Measurements from ENCODE around the gene ACVR1B.

Gene ACVR1B

GRCh38 chr12:51953864-51954263, 2.4 kb downstream of the ACVR1B start:
- TF ChIP-seq, protein P1, sequence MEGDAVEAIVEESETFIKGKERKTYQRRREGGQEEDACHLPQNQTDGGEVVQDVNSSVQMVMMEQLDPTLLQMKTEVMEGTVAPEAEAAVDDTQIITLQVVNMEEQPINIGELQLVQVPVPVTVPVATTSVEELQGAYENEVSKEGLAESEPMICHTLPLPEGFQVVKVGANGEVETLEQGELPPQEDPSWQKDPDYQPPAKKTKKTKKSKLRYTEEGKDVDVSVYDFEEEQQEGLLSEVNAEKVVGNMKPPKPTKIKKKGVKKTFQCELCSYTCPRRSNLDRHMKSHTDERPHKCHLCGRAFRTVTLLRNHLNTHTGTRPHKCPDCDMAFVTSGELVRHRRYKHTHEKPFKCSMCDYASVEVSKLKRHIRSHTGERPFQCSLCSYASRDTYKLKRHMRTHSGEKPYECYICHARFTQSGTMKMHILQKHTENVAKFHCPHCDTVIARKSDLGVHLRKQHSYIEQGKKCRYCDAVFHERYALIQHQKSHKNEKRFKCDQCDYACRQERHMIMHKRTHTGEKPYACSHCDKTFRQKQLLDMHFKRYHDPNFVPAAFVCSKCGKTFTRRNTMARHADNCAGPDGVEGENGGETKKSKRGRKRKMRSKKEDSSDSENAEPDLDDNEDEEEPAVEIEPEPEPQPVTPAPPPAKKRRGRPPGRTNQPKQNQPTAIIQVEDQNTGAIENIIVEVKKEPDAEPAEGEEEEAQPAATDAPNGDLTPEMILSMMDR (IDR thresholded peaks at IDR 0.05) = no peak
- peak overlapping the region; percentile 93 to 95 for H3K27ac ChIP-seq
- peak; percentile 14 for DNase-seq (ENCODE audit: low spot score)
- peak overlapping the region; percentile 99 for H3K4me3 ChIP-seq

- peak; percentile 12 for DNase-seq (ENCODE audit: low spot score)
- TF ChIP-seq, protein P1 (IDR thresholded peaks at IDR 0.05) = no peak
- H3K4me3 ChIP-seq = peak overlapping the region; percentile 99
- H3K27ac ChIP-seq = peak overlapping the region; percentile 93 to 95
These were observed 3.3 kb downstream of the ACVR1B start for GRCh38 chr12:51954561-51955361.

GRCh38 chr12:51955702-51956101, 4.2 kb downstream of the ACVR1B start:
- TF ChIP-seq, protein P1 (IDR thresholded peaks at IDR 0.05) = no peak
- H3K27ac ChIP-seq = peak overlapping the region; percentile 10 to 17

DNA sequence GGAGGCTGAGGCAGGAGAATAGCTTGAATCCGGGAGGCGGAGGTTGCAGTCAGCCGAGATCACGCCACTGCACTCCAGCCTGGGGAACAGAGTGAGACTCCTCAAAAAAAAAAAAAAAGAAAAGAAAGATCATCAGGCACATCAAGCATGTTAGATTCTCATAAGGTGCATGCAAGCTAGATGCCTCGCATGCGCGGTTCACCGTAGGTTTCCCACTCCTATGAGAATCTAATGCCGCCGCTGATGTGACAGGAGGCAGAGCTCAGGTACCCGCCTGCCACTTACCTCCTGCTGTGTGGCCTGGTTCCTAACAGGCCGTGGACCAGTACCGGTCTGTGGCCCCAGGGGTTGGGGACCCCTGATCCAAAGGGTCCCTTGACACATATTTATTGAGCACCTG, 7.0 kb downstream of the ACVR1B start:
- TF ChIP-seq, protein P1 (IDR thresholded peaks at IDR 0.05) = no peak
- Histone ChIP-seq H3K27ac (no peak overlapping the region), H3K4me3 (no peak overlapping the region)
- peak; percentile 38 for DNase-seq (ENCODE audit: low spot score)

More at GRCh38 chr12:51955702-51956101, 4.2 kb downstream of the ACVR1B start:
- H3K4me3 ChIP-seq = no peak overlapping the region
- peak; percentile 31 for DNase-seq (ENCODE audit: low spot score)

DNA sequence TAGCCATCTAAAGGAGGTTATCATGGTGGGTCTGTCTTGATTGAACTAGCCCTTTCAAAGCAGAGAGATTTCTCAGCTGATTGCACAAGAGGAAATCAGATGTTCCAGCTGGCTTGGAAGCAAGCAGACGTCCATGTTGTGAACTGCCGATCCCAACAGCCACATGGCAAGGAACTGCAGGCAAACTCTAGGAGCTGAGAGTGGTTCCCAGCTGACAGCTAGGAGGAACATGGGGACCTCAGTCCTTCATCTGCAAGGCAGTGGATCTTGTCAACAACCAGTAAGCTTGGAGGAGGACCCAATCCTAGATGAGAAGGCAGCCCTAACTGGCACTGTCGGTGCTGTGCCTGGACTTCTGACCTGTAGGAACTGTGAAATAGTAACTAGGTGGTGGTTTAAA, 7.7 kb downstream of the ACVR1B start:
- DNase-seq (ENCODE audit: low spot score) = peak; percentile 40
- TF ChIP-seq, protein P1 (IDR thresholded peaks at IDR 0.05) = no peak
- Histone ChIP-seq H3K27ac (no peak overlapping the region), H3K4me3 (no peak overlapping the region)

GRCh38 chr12:51959921-51960320, 8.4 kb downstream of the ACVR1B start:
- Histone ChIP-seq H3K27ac (no peak overlapping the region), H3K4me3 (no peak overlapping the region)
- TF ChIP-seq, protein P1 (IDR thresholded peaks at IDR 0.05) = no peak
- DNase-seq (ENCODE audit: low spot score) = no peak

DNA sequence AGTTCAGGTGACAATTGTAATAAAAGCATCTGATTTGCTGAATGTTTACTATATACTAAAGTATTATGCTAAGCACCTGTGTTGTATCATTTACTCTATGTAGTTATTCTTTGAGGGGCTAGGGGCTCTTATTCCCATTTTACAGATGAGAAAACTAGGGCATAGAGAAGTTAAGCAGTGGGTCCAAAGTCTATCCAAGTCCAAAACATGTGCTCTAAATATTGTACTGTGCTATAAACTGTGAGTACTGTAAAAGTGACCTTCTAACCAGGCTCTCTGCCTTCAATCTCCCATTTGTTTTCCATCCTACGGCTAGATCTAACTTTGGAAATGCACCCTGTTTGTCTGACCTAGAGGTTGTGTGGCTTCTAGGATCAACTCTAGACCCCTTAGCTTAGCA, 9.0 kb downstream of the ACVR1B start:
- no peak for DNase-seq (ENCODE audit: low spot score)

More for the DNA sequence above, 9.0 kb downstream of the ACVR1B start:
- TF ChIP-seq, protein P1 (IDR thresholded peaks at IDR 0.05) = no peak
- Histone ChIP-seq H3K4me3 (no peak overlapping the region), H3K27ac (no peak overlapping the region)
